Liver (tissue), 3 donors: ENCODE results near the gene LYPD3.

ENCODE experiments used
- CTCF ChIP-seq: fragments of 150-350 bp; IDR thresholded peaks from 2 replicates; pipeline ENCODE4 v1.5.1; 2017; ENCODE audit warnings: improper control_type of control experiment, low read depth, low read length; ENCODE audit not compliant: missing input control
- FOXA1 ChIP-seq: IDR thresholded peaks from 2 replicates; pipeline ENCODE4 v1.6.1; 2016; ENCODE audit warnings: antibody characterized with exemption
- GABPA ChIP-seq, 2 donors: IDR thresholded peaks in 1 of 2; conservative IDR thresholded peaks in 1 of 2; 2 replicates each; pipeline ENCODE4 v1.6.1; 2016; ENCODE audit warnings: antibody characterized with exemption in 2 of 2, mild to moderate bottlenecking in 1 of 2, moderate library complexity in 1 of 2
- HNF4G ChIP-seq: IDR thresholded peaks from 2 replicates; pipeline ENCODE4 v1.6.1; 2016; ENCODE audit warnings: antibody characterized with exemption
- JUND ChIP-seq, 2 donors: IDR thresholded peaks; 2 replicates each; pipeline ENCODE4 v1.6.1; 2016; ENCODE audit warnings: antibody characterized with exemption in 2 of 2
- MAX ChIP-seq: IDR thresholded peaks from 2 replicates; pipeline ENCODE4 v1.6.1; 2016; ENCODE audit warnings: antibody characterized with exemption
- RAD21 ChIP-seq, 2 donors: IDR thresholded peaks; 2 replicates each; pipeline ENCODE4 v1.6.1; 2016; ENCODE audit warnings: antibody characterized with exemption in 2 of 2, mild to moderate bottlenecking in 2 of 2
- REST ChIP-seq: IDR thresholded peaks from 2 replicates; pipeline ENCODE4 v1.6.1; 2016; ENCODE audit warnings: antibody characterized with exemption, mild to moderate bottlenecking
- SP1 ChIP-seq: IDR thresholded peaks from 2 replicates; pipeline ENCODE4 v1.6.1; 2018; ENCODE audit warnings: antibody characterized with exemption, mild to moderate bottlenecking
- TAF1 ChIP-seq: conservative IDR thresholded peaks from 2 replicates; pipeline ENCODE4 v1.6.1; 2016; ENCODE audit warnings: antibody characterized with exemption, mild to moderate bottlenecking
- YY1 ChIP-seq: IDR thresholded peaks from 2 replicates; pipeline ENCODE4 v1.6.1; 2016; ENCODE audit warnings: antibody characterized with exemption, mild to moderate bottlenecking
- ZBTB33 ChIP-seq: IDR thresholded peaks from 2 replicates; pipeline ENCODE4 v1.6.1; 2016; ENCODE audit warnings: antibody characterized with exemption
- donor health status: healthy.
- donor health status: healthy.

GRCh38 chr19:43455321-43456113 is 9.9 kb downstream of the LYPD3 start:
- no peak for TF ChIP-seq REST
- TF ChIP-seq YY1, result no peak
- no peak for TF ChIP-seq CTCF
- TF ChIP-seq JUND (IDR thresholded peaks at IDR 0.05), result no peak
- no peak for TF ChIP-seq SP1
- no peak for TF ChIP-seq HNF4G
- TF ChIP-seq MAX, result no peak
- TF ChIP-seq FOXA1, result no peak
- no peak for TF ChIP-seq GABPA (IDR thresholded peaks at IDR 0.05 in 1 of 2, conservative IDR thresholded peaks at IDR 0.05 in 1 of 2)
- TF ChIP-seq ZBTB33, result no peak
- no peak for TF ChIP-seq TAF1
- TF ChIP-seq RAD21 (IDR thresholded peaks at IDR 0.05), result no peak
